SKM-1 treated with dmso at 0.1 percent for 144 hours (cell line): ENCODE results near the gene PMEPA1.

Source experiments
- DNase-seq: peaks from one replicate; lab custom pipeline; 2025; ENCODE audit not compliant: unreplicated experiment; lab: John Stamatoyannopoulos, UW

The PMEPA1 gene

GRCh38 chr20:57709823-57710799, at the start of gene PMEPA1:
Gene PMEPA1, minus strand, starts transcription at chr20:57710015. Its CDS starts 433 bp downstream, at chr20:57709582.
- peak; percentile 84 for DNase-seq

GRCh38 chr20:57757767-57758166, 48.0 kb upstream of the PMEPA1 start:
- no peak for DNase-seq

DNA sequence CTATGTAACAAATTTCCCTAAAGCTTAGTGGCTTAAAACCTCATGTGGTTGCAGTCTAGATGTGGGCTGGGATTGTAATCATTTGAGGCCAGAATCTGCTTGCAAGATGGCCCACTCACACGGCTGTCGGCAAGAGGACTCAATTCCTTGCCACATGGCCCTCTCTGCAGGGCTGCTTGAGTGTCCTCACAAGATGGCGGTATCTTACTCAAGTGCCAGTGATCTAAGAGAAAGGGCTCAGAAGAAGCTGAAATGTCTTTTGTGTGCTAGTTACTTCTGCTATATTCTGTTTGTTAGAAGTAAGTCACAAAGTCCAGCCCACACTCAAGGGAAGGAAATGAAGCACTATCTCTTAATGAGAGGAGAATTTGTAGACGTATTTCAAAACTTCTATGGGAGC, 47.1 kb upstream of the PMEPA1 start:
- no peak for DNase-seq

- no peak for DNase-seq
Observed at GRCh38 chr20:57756213-57756612, 46.4 kb upstream of the PMEPA1 start.

GRCh38 chr20:57755609-57756008, 45.8 kb upstream of the PMEPA1 start:
- DNase-seq = no peak

- DNase-seq = no peak
Observed at GRCh38 chr20:57754190-57754589, 44.4 kb upstream of the PMEPA1 start.

- no peak for DNase-seq
Observed at GRCh38 chr20:57753332-57754164, 43.7 kb upstream of the PMEPA1 start.

DNA sequence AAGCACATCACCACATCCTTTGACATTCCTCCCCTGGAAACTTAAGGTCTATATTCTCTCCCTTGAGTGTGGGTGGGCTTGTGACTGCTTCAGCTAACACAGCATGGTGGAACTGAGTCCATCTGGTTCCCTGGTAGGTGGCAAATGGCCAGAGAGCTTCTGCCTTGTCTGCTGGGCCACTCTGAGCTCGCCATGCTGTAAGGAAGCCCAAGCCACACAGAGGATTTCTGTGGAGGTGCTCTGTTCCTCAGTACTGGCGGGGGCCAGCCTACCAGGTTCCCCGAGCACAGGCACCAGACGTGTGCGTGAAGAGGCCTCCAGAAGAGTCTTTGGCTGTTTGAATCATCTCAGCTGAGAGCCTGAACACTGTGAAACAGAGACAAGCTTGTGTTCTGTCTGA, 41.6 kb upstream of the PMEPA1 start:
- no peak for DNase-seq

DNA sequence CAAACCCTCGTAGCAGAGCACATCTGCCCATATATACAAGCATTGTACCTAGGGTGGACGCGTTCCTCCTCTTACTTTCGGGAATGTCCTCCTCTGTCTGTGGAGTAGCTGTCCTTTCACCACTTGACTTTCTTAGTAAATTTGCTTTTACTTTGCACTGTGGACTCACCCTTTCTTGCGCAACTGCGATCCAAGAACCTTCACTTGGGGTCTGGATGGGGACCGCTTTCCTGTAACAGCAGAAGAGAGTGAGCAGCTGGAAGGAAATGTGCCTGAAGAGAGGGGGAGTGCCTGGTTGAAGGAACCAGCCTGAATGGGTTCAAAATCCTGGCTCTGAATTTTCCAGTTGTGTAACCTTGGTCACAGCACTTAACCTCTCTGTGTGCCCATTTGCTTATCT, 40.1 kb upstream of the PMEPA1 start:
- DNase-seq = no peak

DNA sequence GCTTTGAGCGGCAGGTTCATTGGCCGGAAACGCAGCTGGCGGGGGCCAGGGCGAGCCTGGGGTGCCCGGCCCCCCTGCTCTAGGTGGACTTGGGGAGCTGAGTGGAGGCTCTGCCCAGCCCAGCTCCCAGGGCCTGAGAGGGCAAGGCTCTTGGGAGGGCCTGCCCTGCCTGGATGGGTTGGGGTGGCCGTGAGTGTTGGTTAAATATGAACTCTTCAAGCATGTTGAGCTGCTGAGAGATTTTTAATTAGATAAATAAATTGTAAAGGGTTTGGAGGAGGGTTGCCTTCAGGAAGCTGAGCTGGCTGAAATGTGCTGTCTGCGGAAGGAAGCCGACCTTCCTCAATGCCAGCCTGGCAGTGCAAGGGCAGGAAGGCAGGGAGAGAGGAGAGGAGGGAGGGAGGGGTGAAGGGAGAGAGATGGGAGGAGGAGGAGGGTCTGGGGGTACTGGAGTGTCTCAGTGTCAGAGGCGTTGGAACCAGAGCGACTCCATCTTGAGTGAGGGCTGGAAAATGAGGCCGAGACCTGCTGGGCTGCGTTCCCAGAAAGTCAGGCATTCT, 39.4 kb upstream of the PMEPA1 start:
- no peak for DNase-seq

- DNase-seq = no peak
Observed at GRCh38 chr20:57748601-57749130, 38.9 kb upstream of the PMEPA1 start.

DNA sequence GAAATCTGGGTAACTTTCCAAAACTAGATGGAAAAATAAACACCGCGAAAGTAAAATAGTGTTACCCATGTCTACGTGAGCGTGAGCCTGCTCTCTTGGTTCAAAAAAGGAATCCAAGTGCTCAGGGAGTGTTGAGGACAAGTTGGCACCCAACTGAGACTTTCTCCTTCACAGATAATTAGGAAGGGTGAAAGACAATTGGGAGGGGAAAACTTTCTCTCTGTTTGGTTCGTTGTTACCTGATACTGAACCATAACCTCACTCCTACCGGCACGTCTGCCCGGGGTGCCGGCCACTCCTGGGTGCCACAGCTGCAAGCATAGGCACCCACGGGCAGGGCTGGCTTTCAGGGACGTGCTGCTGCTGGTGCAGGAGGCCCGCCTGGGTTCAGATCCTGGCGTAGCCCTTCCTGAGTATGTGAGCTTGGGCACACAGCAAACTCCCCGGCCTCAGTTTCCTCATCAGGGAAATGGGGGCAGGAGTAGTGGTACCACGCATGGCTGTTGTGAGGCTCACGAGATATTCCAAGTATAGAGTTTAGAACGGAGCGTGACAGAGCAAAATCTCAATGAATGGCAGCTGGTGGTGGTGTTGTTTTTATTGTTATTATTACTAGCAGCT, 38.2 kb upstream of the PMEPA1 start:
- DNase-seq = no peak

DNA sequence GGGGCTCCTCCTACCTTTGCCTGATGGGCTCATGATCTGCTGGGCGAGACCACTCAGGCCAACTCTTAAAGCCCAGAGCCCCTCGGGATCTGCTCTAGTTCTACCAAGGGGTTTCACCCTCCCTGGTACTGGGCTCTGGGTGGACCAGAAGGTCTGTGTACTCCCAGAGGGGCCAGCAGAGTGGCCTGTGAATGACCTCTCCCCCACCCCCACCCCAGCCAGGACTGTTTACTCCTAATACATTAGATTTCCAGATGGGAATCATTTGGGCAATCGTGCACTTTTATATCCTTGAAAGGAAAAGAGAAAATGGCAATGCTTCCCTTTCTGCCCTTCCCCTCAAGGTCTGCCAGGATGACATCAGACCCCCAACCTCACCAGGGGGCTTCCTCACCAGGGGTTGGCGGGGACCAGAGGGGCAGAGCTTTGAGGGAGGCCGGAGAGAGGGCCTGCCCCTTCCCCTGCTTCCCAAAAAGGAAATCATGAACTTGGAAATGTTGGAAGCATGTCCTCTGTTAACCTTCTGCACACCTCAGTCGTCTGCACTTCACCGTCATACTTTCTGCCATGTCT, 37.1 kb upstream of the PMEPA1 start:
- DNase-seq = no peak

DNA sequence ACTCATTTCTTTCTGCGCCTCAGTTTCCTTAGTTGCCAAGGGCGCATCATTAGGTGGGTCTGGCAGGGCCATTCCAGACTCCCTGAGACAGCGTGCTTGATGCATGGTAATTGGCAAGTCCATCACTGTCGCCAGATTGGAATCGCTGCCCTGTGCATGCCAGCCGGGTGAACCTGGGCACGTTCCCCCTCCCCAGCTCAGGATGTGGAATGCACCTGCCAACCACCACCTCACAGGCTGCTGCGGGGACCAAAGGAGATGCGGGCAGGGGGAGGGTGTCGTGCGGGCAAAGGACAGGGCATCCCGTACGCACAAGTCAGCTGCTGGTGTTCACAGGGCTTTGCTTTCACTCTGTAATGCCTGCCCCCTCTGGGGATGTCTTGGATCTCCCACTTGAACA, 36.4 kb upstream of the PMEPA1 start:
- DNase-seq = no peak

GRCh38 chr20:57744206-57744605, 34.4 kb upstream of the PMEPA1 start:
- no peak for DNase-seq

DNA sequence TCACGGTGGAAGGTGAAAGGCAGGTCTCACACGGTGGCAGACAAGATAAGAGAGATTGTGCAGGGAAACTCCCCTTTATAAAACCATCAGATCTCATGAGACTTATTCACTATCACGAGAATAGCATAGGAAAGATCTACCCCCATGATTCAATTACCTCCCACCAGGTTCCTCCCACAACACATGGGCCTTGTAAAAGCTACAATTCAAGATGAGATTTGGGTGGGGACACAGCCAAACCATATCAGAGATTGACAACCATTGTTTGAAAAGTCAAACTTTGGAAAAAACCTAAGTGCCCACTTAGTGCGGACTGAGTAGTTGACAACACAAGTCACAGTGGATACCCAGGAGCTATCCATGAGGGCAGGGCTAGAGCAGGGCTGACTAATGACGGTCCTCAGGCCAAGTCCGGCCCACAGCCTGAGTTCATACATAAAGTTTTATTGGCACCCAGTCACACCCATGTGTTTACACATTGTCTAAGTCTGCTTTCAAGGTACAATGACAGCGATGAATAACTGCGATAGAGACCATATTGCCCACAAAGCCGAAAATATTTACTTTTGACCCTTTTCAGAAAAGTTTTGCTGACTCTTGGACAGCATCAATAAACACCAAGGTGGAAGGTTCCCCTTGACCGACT, 33.8 kb upstream of the PMEPA1 start:
- no peak for DNase-seq

DNA sequence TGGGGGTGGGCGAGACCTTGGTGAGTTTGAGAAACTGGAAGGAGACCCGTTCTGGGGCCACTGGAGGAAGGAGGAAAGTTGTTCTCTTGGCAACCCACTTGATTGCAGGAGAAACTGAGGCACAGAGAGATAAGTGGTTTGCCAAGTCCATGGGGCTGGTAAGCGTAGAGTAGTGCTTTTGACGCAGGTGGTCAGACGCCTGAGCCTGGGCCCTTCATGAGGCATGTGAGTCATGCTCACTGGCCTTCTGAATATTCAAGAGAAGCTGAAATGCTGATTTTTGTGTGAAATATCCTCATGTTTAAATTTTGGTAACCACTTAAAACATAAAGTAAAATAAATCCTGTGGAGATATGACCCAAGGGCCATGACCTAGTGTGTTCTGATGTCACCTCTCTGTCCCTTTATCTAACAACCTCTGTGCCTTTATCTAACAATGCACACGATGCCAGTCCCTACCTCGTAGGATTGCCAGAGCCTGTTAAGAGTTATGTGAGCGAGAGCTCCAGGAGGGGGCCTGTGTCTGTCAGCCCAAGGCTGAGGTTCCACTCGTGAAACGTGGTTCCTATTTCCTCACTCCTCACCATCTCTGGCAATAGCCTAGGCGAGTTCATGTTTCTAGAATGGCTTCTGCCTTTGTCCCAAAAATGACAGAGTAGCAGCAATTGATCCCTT, 32.8 kb upstream of the PMEPA1 start:
- DNase-seq = no peak

DNA sequence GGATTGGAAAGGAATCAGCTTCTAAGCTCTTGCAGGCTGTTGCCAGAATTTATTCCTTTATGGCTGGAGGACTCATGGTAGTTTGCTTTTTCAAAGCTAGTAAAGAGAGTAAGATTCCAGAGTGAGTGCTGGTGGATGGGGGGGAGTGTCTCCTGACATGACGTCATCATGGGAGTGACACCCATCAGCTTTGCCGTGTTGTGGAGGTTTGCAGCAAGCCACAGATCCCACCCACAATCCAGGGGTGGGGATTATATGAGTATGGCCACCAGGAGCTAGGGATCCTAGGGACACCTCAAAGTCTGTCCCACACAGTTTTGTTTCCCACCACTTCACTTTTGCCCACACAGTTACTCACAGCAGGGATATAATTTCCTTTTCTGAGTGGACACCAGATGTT, 28.7 kb upstream of the PMEPA1 start:
- no peak for DNase-seq

DNA sequence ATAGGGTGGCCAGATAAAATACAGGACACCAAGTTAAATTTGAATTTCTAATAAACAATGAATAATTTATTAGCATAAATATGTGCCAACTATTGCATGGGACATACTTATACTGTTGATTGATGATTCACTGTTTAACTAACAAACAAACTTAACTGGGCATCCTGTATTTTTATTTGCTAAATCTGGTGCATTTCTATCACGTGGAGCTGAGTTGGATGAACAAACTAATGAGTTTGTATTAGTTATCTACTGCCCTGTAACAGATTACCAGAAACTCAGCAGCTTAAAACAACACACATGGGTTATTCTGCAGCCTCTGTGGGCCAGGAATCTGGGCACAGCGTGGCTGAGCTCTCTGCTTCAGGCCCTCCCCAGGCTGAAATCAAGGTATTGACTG, 28.2 kb upstream of the PMEPA1 start:
- DNase-seq = no peak

DNA sequence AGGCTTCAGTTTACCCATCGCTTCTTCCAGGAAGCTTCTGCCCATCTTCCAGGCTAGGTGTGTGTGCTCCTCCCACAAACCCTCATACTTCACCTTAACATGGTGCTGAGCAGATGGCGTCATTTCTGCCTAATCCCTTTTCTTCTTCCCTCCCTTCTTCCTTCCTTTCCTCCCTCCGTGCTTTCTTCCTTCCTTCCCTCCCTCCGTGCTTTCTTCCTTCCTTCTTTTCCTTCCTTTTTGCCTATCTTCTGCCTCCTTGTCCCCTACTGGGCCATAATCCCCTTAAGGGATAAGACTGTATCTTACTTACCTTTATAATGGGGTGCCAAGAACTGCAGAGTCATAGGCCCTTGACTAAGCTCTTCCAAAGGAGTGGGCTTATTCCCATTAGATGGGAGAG, 27.5 kb upstream of the PMEPA1 start:
- DNase-seq = no peak
